ENCODE measurements around the gene PCDHB9.
"Not testable (repeated sequence)": the region's sequence is repeated elsewhere in the genome, so short reads cannot be mapped to it uniquely, and the experiment has no call there.

GRCh38 chr5:141184117-141184855, 2.7 kb upstream of the PCDHB9 start:
- not testable (repeated sequence) for TF ChIP-seq YY1 (IDR thresholded peaks at IDR 0.05; ENCODE audit: insufficient read depth, insufficient read length); SUZ12 (IDR thresholded peaks at IDR 0.05; ENCODE audit: extremely low read depth, insufficient read depth, insufficient read length); ZNF274 (IDR thresholded peaks at IDR 0.05; ENCODE audit: low read depth, low read length)

All from NT2/D1 (cell line).